Measurements from ENCODE around the gene USP53.
"Not testable (repeated sequence)": the region's sequence is repeated elsewhere in the genome, so short reads cannot be mapped to it uniquely, and the experiment has no call there.

USP53 gene

GRCh38 chr4:119328695-119329094 lies 116.2 kb downstream of the USP53 start:
- no peak overlapping the region for H3K4me3 ChIP-seq (ENCODE audit: low read depth, low read length)
- H3K36me3 ChIP-seq (ENCODE audit: control insufficient read depth in 2 of 2, insufficient read depth in 1 of 2, low read length in 2 of 2), result no peaks in the 10 kb centered on the region
- H3K4me1 ChIP-seq (ENCODE audit: control insufficient read depth, insufficient read depth, low read length), result no peaks in the 10 kb centered on the region
- POLR2A ChIA-PET, result no interaction called here
- H3K27ac ChIP-seq (ENCODE audit: extremely low read depth, low read depth, low read length), result no peak overlapping the region
- CTCF ChIA-PET, result interaction anchor here (1.2 kb wide), 1 partner anchor 12 kb away, joined by 3 read pairs; no protein-coding TSS in a partner anchor
- TF ChIP-seq MEIS1 (CRISPR knock-in tag; IDR thresholded peaks at IDR 0.05; ENCODE audit: borderline replicate concordance) (no peak), ZNF692 (tag by site-specific recombination; IDR thresholded peaks at IDR 0.05) (no peak), ZSCAN16 (tag by site-specific recombination; IDR thresholded peaks at IDR 0.05) (no peak), ZNF19 (tag by site-specific recombination; IDR thresholded peaks at IDR 0.05; ENCODE audit: low read depth) (no peak), ZIC2 (tag by site-specific recombination; IDR thresholded peaks at IDR 0.05) (no peak), HOXD13 (CRISPR knock-in tag; IDR thresholded peaks at IDR 0.05; ENCODE audit: borderline replicate concordance) (no peak), ZNF664 (tag by site-specific recombination; IDR thresholded peaks at IDR 0.05) (no peak), GLIS1 (tag by site-specific recombination; IDR thresholded peaks at IDR 0.05) (no peak), ZEB2 (tag by site-specific recombination; IDR thresholded peaks at IDR 0.05) (no peak), ZNF10 (tag by site-specific recombination; IDR thresholded peaks at IDR 0.05) (no peak), ZNF660 (tag by site-specific recombination; IDR thresholded peaks at IDR 0.05) (no peak)
- TF ChIP-seq, protein P1, sequence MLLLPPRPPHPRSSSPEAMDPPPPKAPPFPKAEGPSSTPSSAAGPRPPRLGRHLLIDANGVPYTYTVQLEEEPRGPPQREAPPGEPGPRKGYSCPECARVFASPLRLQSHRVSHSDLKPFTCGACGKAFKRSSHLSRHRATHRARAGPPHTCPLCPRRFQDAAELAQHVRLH (tag by site-specific recombination; IDR thresholded peaks at IDR 0.05), result no peak
- TF ChIP-seq, protein P2, sequence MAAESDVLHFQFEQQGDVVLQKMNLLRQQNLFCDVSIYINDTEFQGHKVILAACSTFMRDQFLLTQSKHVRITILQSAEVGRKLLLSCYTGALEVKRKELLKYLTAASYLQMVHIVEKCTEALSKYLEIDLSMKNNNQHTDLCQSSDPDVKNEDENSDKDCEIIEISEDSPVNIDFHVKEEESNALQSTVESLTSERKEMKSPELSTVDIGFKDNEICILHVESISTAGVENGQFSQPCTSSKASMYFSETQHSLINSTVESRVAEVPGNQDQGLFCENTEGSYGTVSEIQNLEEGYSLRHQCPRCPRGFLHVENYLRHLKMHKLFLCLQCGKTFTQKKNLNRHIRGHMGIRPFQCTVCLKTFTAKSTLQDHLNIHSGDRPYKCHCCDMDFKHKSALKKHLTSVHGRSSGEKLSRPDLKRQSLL (tag by site-specific recombination; IDR thresholded peaks at IDR 0.05), result no peak
- no peaks in the 10 kb centered on the region for H3K9me3 ChIP-seq (ENCODE audit: control insufficient read depth, insufficient read depth, low read depth, low read length)

DNA sequence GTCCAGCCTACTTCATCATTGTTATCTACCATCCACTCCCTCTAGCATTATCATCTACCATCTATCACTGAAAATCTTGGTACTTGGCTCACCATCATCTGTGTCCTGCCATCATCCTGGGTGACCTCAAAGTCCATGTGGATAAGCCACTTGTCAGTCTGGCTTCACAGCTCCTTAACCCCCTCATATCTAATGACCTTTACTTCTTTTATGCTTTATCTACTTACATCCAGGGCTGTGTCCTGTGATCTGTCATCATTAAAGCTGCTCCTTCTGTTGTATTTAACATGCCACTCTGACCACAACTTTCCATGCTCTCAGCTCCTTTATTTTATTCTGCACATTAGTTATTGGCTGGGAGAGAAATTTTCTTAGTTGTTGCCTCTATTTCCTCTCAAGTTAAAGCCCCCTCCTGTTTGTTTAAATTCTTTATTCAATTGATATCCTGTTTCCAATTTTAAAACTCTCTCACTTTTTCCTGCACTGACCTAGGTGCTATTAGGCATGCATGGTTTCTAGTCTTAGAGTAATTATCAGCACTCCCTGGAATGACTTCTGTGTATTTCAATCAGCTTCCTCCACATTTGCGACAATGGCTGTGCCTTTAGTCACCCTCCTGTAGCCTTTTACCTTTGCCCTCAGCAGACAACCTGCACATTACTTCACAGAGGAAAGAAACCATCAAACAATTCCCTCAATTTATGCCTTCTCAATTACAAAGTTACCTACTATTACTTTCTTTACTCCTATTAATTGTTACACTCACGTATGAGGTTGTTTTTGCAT lies 117.5 kb downstream of the USP53 start:
- TF ChIP-seq YY2 (tag by site-specific recombination; IDR thresholded peaks at IDR 0.05), result no peak
- peak; percentile 14; the same call in 1 of the 2 replicates for TF ChIP-seq FEZF1 (tag by site-specific recombination; IDR thresholded peaks at IDR 0.05)
- no peak for TF ChIP-seq ZNF239 (tag by site-specific recombination; IDR thresholded peaks at IDR 0.05)
- no peak for TF ChIP-seq ZBTB1 (tag by site-specific recombination; IDR thresholded peaks at IDR 0.05)
- no peak for TF ChIP-seq GLI2 (tag by site-specific recombination; IDR thresholded peaks at IDR 0.05; ENCODE audit: borderline replicate concordance, low read depth)
- TF ChIP-seq ZNF148 (tag by site-specific recombination; IDR thresholded peaks at IDR 0.05; ENCODE audit: borderline replicate concordance), result no peak
- TF ChIP-seq REST (tag by site-specific recombination; IDR thresholded peaks at IDR 0.05), result no peak
- TF ChIP-seq IKZF3 (tag by site-specific recombination; IDR thresholded peaks at IDR 0.05), result no peak
- Histone ChIP-seq H3K4me3 (ENCODE audit: low read depth, low read length) (no peak overlapping the region), H3K9me3 (ENCODE audit: control insufficient read depth, insufficient read depth, low read depth, low read length) (no peaks in the 10 kb centered on the region), H3K27ac (ENCODE audit: extremely low read depth, low read depth, low read length) (no peak overlapping the region), H3K4me1 (ENCODE audit: control insufficient read depth, insufficient read depth, low read length) (no peaks in the 10 kb centered on the region), H3K36me3 (ENCODE audit: control insufficient read depth in 2 of 2, insufficient read depth in 1 of 2, low read length in 2 of 2) (no peaks in the 10 kb centered on the region)
- ChIA-PET CTCF (no interaction called here), POLR2A (no interaction called here)

DNA sequence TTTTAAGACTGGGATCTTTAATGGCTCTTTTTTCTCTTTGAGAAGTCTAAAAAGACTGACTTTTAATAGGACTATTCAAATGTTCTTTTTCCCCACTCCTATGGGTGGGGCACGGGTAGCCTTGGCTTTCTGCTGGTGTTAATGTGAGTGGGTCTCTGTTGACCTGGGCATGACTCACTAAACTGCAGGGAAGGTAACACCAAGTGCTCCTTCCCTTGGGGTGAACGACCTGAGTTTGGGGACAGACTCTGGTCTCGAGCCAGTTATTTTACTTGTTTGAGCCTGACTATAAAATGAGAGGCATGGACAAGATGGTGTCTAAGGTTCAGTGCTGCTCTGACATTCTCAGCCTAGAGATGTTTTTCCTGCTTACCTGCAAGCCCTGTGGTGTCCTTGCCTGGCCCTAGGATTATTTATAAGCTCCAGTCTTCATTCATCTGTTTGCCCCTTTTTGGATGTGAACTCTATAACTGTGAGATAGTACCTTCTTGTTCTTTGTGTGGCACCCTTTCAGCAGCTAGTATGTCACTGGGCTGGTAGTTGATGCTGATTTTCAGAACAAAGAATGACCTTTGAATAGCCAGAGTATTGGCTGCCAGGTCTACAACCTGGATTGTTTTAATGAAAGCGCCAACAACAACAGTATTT lies 123.9 kb downstream of the USP53 start:
- POLR2A ChIA-PET; H3K27ac ChIP-seq (ENCODE audit: extremely low read depth, low read depth, low read length); H3K4me3 ChIP-seq (ENCODE audit: low read depth, low read length); CTCF ChIA-PET; H3K9me3 ChIP-seq (ENCODE audit: control insufficient read depth, insufficient read depth, low read depth, low read length); H3K36me3 ChIP-seq (ENCODE audit: control insufficient read depth in 2 of 2, insufficient read depth in 1 of 2, low read length in 2 of 2); H3K4me1 ChIP-seq (ENCODE audit: control insufficient read depth, insufficient read depth, low read length): not testable (repeated sequence)
